HS-5 (cell line): ENCODE results near the gene THAP8.
A peak's percentile ranks its signal among the peaks of the same experiment; 100 is the strongest.

Experiments used
- DNase-seq: peaks from one replicate; pipeline ENCODE4 v3.0.0-alpha.2; 2012; ENCODE audit warnings: low read depth

The THAP8 gene, protein sequence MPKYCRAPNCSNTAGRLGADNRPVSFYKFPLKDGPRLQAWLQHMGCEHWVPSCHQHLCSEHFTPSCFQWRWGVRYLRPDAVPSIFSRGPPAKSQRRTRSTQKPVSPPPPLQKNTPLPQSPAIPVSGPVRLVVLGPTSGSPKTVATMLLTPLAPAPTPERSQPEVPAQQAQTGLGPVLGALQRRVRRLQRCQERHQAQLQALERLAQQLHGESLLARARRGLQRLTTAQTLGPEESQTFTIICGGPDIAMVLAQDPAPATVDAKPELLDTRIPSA

DNA sequence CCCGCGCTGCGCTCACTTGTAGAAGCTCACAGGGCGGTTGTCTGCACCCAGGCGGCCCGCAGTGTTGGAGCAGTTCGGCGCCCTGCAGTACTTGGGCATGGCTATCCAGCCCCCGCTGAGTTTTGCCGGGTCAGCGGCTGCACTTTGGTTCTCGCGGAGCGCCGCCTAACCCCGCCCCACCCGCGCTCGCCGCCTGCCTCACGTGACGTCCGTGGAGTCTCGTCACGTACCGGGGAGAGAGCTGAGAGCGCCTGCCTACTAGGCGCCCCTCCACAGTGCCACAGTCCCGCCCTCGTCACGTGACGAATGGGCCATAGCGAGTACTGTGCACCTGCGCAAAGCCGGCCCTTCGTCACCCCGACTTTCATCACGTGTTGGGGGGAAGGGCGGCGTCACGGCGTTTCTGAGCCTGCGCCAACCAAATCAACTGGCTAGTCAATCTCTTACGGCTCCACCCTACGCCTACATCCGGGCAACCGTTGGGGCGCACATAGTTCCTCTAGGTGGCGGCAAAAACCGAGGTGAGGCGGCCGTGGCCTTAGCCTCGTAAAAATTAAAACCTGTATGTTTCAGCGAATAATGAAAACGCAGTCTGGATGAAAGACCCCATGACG is at the start of gene THAP8:
Gene THAP8, minus strand, starts transcription at position 167 of the 614 bp plus-strand sequence. Its CDS starts 68 bp downstream, at position 99.
- peak; percentile 97 for DNase-seq

DNA sequence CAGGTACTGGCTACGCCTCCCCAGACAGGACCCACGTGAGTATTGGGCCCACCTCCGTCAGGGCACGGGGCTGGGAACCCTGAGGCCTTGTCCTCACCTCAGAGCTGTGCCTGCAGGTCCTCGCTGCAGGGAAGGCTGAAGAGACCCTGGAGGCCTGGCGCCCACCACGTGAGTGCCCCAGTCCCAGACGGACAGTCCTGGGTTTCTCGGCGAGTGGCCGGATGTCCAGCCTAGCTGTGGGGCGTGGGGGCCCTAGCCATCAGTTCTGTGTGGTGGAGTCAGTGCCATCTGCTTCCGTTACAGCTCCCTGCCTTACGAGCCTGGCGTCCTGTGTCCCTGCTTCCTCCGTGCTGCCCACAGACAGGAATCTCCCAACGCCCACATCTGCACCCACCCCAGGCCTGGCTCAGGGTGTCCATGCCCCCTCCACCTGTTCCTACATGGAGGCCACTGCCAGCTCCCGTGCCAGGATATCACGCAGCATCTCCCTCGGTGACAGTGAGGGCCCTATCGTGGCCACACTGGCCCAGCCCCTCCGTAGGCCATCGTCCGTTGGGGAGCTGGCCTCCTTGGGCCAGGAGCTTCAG is 49.0 kb upstream of the THAP8 start:
- DNase-seq = no peak

DNA sequence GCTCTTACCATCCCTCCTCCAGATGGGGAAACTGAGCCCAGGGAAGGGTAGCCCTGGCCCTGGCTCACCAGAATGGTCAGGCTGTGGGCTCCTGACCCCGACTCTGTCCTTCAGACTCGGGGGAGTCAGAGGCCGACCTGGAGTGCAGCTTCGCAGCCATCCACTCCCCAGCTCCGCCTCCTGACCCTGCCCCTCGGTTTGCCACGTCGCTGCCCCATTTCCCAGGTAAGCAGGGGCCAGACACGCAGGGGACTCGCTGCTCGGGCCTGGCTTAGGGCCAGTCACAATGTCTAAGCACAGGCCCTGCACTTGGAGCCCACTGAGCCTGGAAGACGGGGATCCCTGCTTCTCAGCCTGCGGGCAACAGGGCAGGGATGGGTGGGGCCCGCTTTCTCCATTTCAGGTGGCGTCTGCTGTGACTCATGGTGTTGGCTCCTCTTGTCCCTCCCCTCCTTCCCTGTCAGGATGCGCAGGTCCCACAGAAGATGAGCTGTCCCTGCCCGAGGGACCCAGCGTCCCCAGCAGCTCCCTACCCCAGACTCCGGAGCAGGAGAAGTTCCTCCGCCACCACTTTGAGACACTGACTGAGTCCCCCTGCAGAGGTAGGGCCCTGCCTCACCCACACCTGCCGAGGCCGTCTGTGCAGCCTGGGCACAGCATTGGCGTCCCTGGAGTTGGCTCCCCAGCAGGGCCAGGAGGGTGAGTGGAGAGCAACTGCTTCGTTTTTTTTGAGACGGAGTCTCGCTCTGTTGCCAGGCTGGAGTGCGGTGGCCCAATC is 47.7 kb upstream of the THAP8 start:
- no peak for DNase-seq

DNA sequence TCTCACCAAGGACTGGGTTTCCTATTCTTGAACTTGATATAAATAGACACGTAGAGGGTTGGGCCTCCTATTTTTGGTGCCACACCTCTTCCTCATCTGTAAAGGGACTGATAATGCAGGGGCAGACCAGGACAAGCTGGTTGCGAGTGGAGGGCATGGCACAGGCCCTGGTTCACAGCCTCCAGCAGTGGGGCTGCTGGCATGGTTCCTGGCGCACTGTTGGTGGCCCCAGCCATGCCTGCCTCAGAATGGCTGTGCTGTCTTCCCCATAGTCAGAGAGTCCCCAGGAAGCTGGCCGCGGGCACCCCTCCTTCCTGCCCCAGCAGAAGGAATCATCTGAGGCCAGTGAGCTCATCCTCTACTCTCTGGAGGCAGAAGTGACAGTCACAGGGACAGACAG is 46.4 kb upstream of the THAP8 start:
- DNase-seq = no peak

DNA sequence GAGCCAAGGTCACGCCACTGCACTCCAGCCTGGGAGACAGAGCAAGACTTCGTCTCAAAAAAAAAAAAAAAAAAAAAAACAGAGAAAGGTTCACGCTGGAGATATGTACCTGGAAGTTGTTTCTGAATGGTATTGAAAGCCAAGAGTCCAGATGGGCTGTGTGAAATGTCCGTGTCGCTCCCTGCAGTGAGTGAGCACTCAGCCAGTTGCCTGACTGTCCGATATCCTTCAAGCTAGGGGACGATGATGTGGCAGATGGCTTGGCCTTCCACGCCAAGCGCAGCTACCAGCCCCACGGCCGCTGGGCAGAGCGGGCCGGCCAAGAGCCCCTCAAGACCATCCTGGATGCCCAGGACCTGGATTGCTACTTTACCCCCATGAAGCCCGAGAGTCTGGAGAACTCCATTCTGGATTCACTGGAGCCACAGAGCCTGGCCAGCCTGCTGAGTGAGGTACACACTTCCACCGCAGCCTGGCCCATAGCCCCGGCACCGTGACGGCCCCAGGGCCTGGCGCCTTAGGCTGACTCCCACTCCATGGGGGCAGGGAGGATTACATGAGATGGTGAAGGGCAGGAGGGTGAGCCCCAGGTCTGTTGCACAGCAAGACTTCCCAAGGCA is 45.2 kb upstream of the THAP8 start:
- no peak for DNase-seq

DNA sequence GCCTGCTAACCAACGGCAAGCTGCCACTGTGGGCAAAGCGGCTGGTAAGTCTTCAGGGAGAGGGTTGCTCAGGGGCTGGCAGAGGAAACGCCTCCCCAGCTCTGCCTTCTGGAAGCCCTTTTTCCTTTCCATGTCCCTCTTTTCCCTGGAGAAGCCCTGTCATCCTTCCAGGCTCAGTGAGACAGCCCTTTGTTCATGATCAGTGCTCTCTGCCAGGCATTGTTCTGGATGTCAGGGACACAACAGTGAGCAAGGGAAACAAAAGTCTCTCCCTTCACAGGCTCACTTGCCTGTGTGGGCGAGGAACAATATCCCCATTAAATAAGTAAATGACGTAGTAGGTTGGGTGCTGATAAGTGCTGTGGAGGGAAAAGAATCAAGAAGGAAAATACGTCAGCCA is 43.0 kb upstream of the THAP8 start:
- no peak for DNase-seq

DNA sequence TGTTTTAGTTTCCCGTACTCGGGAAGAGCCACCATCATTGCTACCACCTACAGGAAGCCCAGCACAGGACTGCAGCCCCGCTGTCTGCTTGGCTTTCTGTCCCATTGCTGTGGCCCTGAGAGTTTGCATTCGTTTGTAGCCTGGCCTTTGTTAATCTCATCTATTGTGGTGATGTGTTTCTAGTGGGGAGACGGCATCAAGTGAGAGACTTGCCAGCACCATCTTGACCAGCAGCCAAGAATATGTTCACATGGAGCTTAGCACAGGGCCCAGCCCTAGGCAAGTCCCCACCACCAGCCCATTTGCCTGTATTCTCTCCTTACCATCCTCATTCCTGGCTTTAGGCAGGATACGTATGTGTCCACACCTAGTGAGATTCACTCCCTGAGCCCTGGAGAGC is 39.6 kb upstream of the THAP8 start:
- DNase-seq = no peak

DNA sequence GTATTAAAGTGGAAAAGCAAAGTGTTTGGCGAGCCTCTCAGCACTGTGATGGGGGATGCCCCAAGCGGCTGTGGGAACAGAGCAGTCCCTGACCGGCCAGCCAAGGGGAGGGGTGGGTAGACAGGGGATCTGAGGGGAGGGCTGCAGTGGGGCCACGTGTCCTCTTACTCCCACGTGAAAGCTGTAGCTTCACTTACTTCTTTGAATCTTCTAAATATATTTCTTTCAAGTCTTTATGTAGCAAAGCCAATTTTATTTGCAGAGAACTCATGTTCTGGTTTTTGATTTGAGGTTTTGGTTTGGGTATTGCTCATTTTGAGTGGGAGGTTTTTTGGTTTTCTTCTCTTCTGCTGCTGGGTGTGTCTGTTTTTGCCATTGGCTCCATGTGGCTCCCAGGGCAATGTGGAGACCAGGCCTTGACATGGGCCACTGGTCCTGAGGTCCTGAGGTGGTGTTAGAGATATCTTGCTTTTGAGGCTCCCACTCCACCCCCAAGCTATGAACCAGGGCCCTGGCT is 39.1 kb upstream of the THAP8 start:
- no peak for DNase-seq

DNA sequence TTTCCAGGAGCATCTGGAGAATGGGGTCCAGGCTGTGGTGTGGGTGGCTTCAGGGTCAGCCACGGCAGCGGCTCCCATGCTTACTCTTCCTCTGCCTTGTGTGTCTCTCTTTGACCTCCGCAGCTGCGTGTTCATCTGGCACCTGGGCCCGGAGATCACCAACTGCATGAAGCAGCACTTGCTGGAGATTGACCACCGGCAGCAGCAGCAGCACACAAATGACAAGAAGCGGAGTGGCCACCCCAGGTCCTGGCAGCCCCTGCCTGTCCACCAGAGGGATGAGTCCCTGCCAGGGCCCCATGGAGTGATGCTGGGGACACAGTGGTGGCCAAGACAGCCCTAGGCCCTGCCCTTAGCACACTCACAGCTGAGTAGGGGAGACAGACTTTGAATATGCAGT is 38.5 kb upstream of the THAP8 start:
- no peak for DNase-seq

DNA sequence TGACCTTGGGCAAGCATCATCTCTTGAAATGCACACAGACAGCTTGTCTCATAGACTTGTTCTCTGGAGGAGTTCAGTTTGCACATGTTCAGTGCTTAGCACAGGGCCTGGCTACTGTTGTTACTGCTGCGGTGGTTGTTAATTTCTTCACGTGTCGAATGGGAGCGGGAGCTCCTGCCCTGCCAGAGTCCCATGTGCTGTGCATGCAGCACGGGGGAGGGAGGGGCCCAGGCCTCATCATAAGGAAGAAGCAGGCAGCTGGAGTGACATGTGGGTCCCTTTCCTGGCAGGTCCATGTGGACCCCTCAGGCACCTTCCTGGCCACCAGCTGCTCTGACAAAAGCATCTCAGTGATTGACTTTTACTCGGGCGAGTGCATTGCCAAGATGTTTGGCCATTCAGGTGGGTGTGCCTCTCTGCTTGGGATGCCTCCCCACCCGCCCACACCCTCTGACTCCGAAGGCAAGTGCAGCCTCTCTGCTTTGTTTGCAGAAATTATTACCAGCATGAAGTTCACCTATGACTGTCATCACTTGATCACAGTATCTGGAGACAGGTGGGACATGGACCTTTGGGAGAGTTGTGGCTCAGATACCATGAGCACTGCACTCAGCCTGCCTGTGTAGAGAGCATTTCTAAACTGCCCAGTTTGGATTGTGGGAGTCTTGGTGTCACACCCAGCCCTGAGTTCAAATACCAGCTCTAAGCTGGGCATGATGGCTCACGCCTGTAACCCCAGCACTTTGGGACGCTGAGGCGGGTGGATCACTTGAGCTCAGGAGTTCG is 37.0 kb upstream of the THAP8 start:
- DNase-seq = no peak

DNA sequence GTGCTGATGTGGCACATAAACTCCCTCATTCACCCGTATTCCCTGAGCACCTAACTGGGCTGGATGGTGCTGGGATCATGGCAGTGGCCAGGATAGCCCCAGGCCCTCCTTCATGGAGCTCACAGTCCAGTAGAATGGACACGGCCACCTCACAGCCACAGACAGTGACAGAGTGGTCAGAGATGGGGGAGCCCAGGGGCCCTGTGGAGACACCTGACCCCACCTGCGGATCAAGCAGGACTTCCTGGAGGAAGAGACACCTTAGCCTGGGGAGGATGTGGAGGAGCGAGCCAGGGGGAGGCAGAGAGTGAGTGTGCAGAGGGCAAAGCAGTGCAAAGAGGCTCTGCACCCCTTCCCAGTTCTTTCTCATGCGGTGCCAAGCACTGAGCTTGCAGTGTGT is 35.8 kb upstream of the THAP8 start:
- DNase-seq = no peak

DNA sequence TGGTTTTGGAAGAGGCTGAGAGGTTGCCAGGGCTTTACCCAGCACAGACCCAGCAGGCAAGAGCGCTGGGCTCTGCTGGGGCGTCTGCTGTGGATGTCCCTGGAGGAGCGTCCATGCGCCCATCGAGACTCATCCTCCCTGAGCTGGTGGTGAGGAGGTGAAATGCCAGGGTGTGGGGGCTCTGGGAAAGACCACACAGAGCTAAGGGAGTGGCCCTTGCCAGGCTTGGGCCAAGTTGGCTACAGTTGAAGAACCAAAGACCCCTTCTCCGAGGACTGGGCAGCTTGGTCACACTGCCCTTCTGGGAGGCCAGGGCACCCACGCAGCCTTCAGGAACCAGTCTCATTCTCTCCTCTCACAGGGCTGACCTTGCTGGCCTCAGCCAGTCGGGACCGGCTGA is 32.2 kb upstream of the THAP8 start:
- DNase-seq = no peak

DNA sequence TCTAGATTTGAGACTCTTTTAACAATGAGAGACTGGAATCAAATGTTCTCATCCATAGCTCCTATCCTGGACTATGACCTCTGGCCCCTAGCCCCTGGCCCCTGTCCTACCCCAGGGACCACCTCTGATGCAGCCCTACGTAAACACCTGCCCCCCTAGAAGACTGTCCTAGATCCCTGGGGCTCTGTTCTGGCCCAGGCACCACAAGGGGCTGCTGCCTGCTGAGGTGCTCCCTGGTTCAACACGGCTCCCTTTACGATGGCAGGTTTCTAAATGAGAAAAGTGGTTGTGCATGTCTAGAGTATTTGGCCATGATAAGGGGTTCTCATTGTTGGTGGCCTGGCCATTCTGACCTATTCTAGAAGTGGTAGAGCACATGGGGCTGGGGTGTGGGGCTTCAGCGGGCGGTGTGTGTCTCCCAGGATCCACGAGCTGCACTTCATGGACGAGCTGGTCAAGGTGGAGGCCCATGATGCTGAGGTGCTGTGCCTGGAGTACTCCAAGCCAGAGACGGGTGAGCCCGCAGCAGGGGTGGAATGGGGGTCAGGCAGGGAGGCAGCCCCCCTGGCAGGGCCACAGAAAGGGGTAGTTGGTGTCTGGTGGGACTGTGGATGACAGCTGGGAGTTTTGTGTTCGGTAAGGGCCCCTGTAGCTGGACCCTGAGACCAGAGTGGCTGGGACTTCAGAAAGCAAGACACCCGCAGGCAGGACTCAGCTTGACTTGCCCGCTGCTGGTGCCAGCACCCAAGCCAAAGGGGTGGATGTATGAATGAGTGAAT is 30.3 kb upstream of the THAP8 start:
- no peak for DNase-seq

DNA sequence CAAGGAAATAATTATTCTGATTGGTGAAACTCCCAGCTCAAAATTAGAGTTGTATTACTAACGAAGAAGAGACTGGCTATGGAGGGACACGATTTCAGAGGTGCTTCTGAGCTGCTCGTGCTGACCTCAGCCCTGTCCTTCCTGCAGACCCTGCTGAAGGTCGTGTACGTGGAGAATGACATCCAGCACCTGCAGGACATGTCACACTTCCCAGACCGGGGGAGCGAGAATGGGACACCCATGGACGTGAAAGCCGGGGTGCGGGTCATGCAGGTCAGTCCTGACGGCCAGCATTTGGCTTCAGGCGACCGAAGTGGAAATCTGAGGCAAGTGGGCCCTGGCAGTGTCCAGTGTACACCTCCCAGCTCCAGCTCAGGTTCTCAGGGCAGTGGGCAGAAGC is 28.8 kb upstream of the THAP8 start:
- DNase-seq = no peak

DNA sequence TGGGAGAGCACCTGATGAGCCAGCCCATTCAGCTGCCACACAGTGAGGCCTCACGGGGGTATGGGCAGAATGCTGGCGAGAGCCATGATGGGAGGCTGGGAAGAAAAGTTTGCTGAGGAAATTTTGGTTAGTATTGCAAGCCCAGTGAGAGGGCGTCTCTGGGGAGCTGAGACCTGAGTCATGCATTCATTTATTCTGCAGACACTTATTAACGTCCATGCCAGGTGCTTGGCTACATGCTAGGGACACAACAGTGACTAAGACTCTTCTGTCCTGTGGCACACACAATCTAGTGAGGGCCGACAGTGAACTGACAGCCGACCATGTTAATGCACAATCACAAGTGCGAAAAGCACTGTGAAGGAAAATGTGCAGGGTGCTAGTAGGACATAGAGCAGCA is 27.8 kb upstream of the THAP8 start:
- no peak for DNase-seq

DNA sequence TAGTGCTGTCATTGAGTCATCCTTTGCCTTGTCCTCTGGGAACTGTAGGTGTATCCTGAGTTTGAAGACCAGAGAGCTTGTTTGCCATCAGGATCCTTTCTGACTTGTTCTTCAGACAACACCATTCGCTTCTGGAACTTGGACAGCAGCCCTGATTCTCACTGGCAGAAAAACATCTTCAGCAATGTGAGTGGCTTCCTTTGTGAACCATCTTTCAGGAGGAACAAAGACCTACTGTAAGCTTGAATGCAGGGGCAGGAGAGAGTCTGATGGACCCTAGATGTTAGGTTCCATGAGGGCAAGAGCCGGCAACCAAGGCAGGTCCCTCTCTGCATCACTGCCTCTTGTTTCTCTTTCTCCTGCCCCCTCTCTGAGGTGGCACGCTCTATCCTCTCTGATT is 27.3 kb upstream of the THAP8 start:
- no peak for DNase-seq

DNA sequence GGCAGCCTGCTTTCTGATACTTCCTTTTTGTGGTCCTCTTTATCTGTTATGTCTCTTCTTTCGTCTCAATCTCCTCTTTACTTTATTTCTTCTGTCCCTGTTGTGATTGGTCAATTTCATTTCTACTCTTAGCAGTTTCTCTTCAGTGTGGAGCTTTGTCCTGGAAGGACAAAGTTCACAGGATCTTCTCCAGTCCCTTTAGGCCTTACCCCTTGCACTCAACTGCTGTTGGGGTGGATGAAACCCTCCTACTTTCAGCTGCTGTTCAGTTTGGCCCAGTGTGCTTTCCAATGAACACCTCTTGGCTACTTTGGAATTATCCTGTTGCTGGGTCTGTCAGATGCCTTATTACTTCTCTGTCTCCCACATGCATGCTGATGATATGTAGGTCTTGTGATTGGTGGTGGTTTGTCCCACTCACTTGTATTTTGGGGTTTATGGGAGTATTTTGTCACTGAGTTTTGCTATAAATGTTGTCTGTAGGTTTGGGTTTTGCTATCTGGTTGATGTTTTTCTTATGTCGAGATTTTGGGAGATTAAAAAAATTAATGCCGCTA is 25.4 kb upstream of the THAP8 start:
- DNase-seq = no peak

DNA sequence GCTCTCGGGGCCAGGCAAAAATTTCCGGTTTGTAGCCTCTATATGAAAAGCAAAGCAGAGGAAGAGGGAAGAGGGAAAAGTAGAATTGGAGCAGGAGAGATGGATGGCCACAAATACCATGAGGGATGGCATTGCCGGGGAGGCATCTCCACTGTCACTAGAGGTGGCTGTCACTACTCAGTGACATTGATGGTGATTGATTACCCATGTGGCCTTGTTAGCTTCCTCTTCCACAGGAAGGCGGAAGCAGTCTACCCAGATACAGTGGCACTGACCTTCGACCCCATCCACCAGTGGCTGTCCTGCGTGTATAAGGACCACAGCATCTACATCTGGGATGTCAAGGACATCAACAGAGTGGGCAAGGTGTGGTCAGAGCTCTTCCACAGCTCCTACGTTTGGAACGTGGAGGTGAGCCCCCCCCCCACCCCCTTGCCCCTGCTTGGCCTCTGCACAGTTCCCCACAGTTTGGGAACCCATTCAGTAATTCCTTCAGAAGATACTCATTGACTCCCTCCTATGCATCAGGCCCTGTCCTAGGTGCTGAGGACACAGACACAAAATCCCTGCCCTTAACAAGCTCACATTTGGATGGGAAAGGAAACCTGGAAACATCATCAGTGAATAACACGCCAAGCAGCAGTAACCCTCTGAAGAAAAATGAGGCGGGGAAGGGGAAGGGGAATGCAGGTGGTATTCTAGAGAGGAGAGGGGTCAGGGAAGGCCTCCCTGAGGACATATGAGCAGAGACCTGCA is 19.2 kb upstream of the THAP8 start:
- DNase-seq = no peak

DNA sequence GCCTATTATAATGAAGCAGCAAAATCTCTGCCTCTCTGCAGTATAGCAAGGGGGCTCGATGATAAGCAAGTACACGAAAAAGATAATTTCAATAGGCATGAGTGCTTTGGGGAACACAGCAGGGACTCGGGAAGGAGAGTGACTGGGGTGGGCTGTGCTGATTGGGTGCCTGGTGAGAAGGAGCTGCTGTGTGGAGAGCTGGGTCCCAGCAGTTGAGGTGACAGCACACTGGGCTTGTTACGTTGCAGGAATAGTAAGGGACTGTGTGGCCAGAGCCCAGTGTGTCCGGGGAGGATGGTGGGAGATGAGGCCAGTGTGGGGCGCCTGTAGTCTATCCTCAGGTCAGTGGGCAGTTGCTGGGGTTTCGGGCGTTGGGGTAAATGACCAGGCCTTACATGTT is 18.0 kb upstream of the THAP8 start:
- DNase-seq = no peak
